ENCODE measurements around the gene PTTG2. TPM values are rescaled to one million over a fixed set of nuclear protein-coding genes. Genes with fewer than 3 reads are reported as not detected.
A peak's percentile ranks its signal among the peaks of the same experiment; 100 is the strongest.
"Not testable (repeated sequence)": the region's sequence is repeated elsewhere in the genome, so short reads cannot be mapped to it uniquely, and the experiment has no call there.

The PTTG2 gene
- total RNA-seq, 2 donors from 2014 or later = 0.59 to 0.78 TPM

- H3K27ac Mint-ChIP-seq = no peak overlapping the region
- H3K9me3 Mint-ChIP-seq = no peaks in the 10 kb centered on the region
- no peak for DNase-seq (ENCODE audit: low spot score in 2 of 2)
- peaks cover 0 to 14% of the 10 kb centered on the region in 2 donors for H3K36me3 Mint-ChIP-seq
- no peak for ATAC-seq
These were observed 10.4 kb upstream of the PTTG2 start for GRCh38 chr4:37949636-37950426.

GRCh38 chr4:37951461-37952352, 8.5 kb upstream of the PTTG2 start:
- ATAC-seq (no peak), DNase-seq (ENCODE audit: low spot score in 2 of 2) (no peak)
- peaks cover 0 to 8% of the 10 kb centered on the region in 2 donors for H3K36me3 Mint-ChIP-seq
- no peaks in the 10 kb centered on the region for H3K9me3 Mint-ChIP-seq
- H3K27ac Mint-ChIP-seq = peak overlapping the region in 1 of 2 donors; percentile 22

- Mint-ChIP-seq H3K27ac (no peak overlapping the region), H3K9me3 (no peaks in the 10 kb centered on the region), H3K36me3 (peaks cover 0 to 8% of the 10 kb centered on the region in 2 donors)
- ATAC-seq (no peak), DNase-seq (ENCODE audit: low spot score in 2 of 2) (no peak)
These were observed 7.0 kb upstream of the PTTG2 start for GRCh38 chr4:37953156-37953555.

GRCh38 chr4:37953620-37954293, 6.4 kb upstream of the PTTG2 start:
- ATAC-seq (peak in 1 of 2 donors; percentile 61), DNase-seq (ENCODE audit: low spot score in 2 of 2) (no peak)
- peaks cover 0 to 8% of the 10 kb centered on the region in 2 donors for H3K36me3 Mint-ChIP-seq
- peak overlapping the region in 1 of 2 donors; percentile 39 for H3K27ac Mint-ChIP-seq
- no peaks in the 10 kb centered on the region for H3K9me3 Mint-ChIP-seq

GRCh38 chr4:37956941-37957340, 3.3 kb upstream of the PTTG2 start:
- Mint-ChIP-seq H3K27ac (no peak overlapping the region), H3K36me3 (peaks cover 0 to 6% of the 10 kb centered on the region in 2 donors), H3K9me3 (no peaks in the 10 kb centered on the region)
- no peak for ATAC-seq
- no peak for DNase-seq (ENCODE audit: low spot score in 2 of 2)

- H3K27ac Mint-ChIP-seq = no peak overlapping the region
- ATAC-seq (no peak), DNase-seq (ENCODE audit: low spot score in 2 of 2) (no peak)
- H3K36me3 Mint-ChIP-seq = no peaks in the 10 kb centered on the region
- no peaks in the 10 kb centered on the region for H3K9me3 Mint-ChIP-seq
These were observed 1.3 kb upstream of the PTTG2 start for GRCh38 chr4:37958932-37959331.

GRCh38 chr4:37960679-37961450, 667 bp downstream of the PTTG2 start:
- no peaks in the 10 kb centered on the region for H3K36me3 Mint-ChIP-seq
- no peaks in the 10 kb centered on the region for H3K9me3 Mint-ChIP-seq
- DNase-seq (ENCODE audit: low spot score in 2 of 2) (no peak), ATAC-seq (no peak)
- no peak overlapping the region for H3K27ac Mint-ChIP-seq

- no peak overlapping the region for H3K27ac Mint-ChIP-seq
These were observed 4.7 kb downstream of the PTTG2 start for GRCh38 chr4:37964734-37965457.

GRCh38 chr4:37966044-37966443, 5.8 kb downstream of the PTTG2 start:
- no peak for ATAC-seq

More at GRCh38 chr4:37964734-37965457, 4.7 kb downstream of the PTTG2 start:
- Mint-ChIP-seq H3K9me3 (peaks cover 0 to 2% of the 10 kb centered on the region in 2 donors), H3K36me3 (no peaks in the 10 kb centered on the region)
- no peak for DNase-seq (ENCODE audit: low spot score in 2 of 2)
- ATAC-seq = no peak

GRCh38 chr4:37967736-37968135, 7.5 kb downstream of the PTTG2 start:
- H3K9me3 Mint-ChIP-seq = peaks cover 0 to 3% of the 10 kb centered on the region in 2 donors
- ATAC-seq (no peak), DNase-seq (ENCODE audit: low spot score in 2 of 2) (no peak)
- no peaks in the 10 kb centered on the region for H3K36me3 Mint-ChIP-seq
- H3K27ac Mint-ChIP-seq = no peak overlapping the region

More at GRCh38 chr4:37966044-37966443, 5.8 kb downstream of the PTTG2 start:
- Mint-ChIP-seq H3K27ac (no peak overlapping the region), H3K36me3 (no peaks in the 10 kb centered on the region), H3K9me3 (peaks cover 0 to 3% of the 10 kb centered on the region in 2 donors)
- no peak for DNase-seq (ENCODE audit: low spot score in 2 of 2)

- no peak overlapping the region for H3K27ac Mint-ChIP-seq
- H3K36me3 Mint-ChIP-seq = no peaks in the 10 kb centered on the region
- DNase-seq (ENCODE audit: low spot score in 2 of 2) (no peak), ATAC-seq (no peak)
- peaks cover 0 to 3% of the 10 kb centered on the region in 2 donors for H3K9me3 Mint-ChIP-seq
These were observed 8.5 kb downstream of the PTTG2 start for GRCh38 chr4:37968747-37969146.

GRCh38 chr4:37970702-37971101, 10.5 kb downstream of the PTTG2 start:
- H3K27ac Mint-ChIP-seq = no peak overlapping the region
- DNase-seq (ENCODE audit: low spot score in 2 of 2) (peak in 1 of 2 donors; percentile 41), ATAC-seq (peak; percentile 37 to 43)
- peaks cover 0 to 3% of the 10 kb centered on the region in 2 donors for H3K9me3 Mint-ChIP-seq
- no peaks in the 10 kb centered on the region for H3K36me3 Mint-ChIP-seq

GRCh38 chr4:37971202-37971601, 11.0 kb downstream of the PTTG2 start:
- Mint-ChIP-seq H3K36me3 (no peaks in the 10 kb centered on the region), H3K27ac (no peak overlapping the region), H3K9me3 (peaks cover 0 to 3% of the 10 kb centered on the region in 2 donors)
- ATAC-seq (no peak), DNase-seq (ENCODE audit: low spot score in 2 of 2) (no peak)

GRCh38 chr4:37973441-37973840, 13.2 kb downstream of the PTTG2 start:
- Mint-ChIP-seq H3K36me3 (no peaks in the 10 kb centered on the region), H3K27ac (no peak overlapping the region), H3K9me3 (peaks cover 0 to 3% of the 10 kb centered on the region in 2 donors)
- ATAC-seq = no peak
- DNase-seq (ENCODE audit: low spot score in 2 of 2) = no peak

- not testable (repeated sequence) for H3K36me3 Mint-ChIP-seq; ATAC-seq; DNase-seq (ENCODE audit: low spot score in 2 of 2); H3K27ac Mint-ChIP-seq; H3K9me3 Mint-ChIP-seq
These were observed 15.2 kb downstream of the PTTG2 start for GRCh38 chr4:37975321-37975822.

Measured in activated naive CD4-positive, alpha-beta T cell treated with anti-CD3 and anti-CD28 coated beads, Interleukin-2, amount 50 U/mL, for 72 hours (primary cell).